ENCODE data around the gene NR2E1. TPM values are rescaled to one million over a fixed set of nuclear protein-coding genes. Genes with fewer than 3 reads are reported as not detected.
A peak's percentile ranks its signal among the peaks of the same experiment; 100 is the strongest.

The NR2E1 gene
- polyA plus RNA-seq, 1 donor from 2014 or later = not detected

DNA sequence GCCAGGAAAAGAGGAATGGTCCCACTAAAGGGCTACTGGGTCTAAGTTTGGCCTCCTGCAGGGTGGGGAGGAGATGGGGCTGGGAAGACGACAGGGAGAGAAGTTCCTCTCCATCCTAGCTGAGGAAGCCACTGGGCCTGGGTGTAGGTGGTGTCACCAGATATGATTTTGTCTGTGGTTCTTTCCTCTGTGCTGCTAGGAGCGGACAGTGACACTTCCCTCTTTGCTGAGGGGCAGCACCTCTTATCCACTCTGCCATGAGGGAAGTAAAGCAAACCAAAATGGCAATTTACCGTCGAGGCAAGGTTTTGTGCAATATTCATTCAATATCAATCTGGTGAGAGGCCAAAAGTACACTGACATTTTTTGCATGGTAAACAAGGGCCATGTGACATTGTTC, 33.0 kb upstream of the NR2E1 start:
- Mint-ChIP-seq H3K4me3 (peak overlapping the region in 2 of 4 donors; percentile 4 to 94), H3K36me3 (no peaks in the 10 kb centered on the region), H3K27me3 (peaks cover 62% of the 10 kb centered on the region), H3K27ac (no peak overlapping the region), H3K9me3 (no peaks in the 10 kb centered on the region), H3K4me1 (peaks cover 6 to 12% (median 10%) of the 10 kb centered on the region in 3 donors)

DNA sequence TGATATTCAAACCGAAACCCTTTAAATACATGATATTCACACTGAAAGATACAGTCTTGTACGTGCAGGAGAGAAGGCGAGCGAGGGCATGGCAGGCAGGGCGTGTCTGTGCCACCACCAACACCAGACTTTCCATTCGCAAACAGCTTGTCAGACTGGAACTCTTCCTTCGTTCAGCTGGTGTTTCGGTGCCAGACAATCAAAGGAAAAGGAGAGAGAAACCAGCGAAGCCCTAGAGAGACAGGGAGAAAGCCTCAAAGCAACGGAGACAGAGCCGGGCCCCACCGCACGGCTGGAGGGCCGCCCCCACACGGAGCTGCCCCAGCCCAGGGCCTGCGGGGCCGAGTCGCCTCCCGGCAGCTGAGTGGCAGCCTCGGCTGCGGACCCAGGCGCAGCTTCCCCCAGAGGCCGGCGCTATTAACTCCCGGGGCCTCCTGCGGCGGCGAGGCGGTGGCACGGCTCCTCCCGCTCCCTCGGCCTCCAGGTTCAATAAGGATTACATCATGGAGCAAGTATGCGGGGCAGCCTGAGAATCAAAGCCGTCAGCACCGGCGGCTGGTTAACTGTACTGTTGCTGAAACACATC, 32.1 kb upstream of the NR2E1 start:
- H3K27ac Mint-ChIP-seq = no peak overlapping the region
- H3K9me3 Mint-ChIP-seq = no peaks in the 10 kb centered on the region
- H3K36me3 Mint-ChIP-seq = no peaks in the 10 kb centered on the region
- peaks cover 6 to 12% (median 10%) of the 10 kb centered on the region in 3 donors for H3K4me1 Mint-ChIP-seq
- H3K27me3 Mint-ChIP-seq = peaks cover 63% of the 10 kb centered on the region
- peak overlapping the region; percentile 21 to 94 (median 87) for H3K4me3 Mint-ChIP-seq

DNA sequence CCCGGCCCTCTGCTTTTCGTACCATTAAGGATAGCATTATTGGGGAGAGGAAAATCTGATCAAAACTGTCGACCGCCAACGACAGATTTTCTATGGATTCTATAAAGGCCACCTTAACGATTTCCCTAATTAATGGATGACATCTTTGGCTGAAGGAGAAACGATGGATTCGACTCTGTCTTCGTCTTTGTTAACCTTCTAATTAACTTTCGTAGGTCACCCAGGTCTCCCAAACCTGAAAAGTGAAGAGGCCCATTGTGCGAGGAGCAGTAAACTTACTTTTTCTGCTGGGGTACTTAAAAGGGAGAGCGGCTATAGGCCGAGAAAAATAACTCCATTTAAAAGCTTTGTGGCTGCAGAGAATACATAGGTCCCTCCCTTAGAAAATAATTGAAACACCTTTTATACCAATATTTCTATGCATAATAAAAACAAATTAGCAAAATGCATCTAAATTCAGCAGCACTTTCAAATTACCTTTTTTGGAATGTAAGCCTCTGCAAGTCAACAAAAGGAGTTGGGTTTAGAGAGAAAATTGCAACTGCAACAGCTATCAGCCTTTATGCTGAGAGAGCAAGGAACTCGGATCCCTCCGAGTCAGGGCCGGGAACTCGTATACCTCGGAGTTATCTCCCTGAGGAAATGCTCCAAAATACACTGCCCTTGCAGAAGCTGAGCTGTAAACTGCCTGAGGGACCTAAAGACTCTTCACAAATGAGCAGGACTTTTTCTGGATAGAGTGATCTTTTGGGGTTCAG, 31.4 kb upstream of the NR2E1 start:
- Mint-ChIP-seq H3K27me3 (peaks cover 59% of the 10 kb centered on the region), H3K4me1 (peaks cover 6 to 12% (median 10%) of the 10 kb centered on the region in 3 donors), H3K9me3 (no peaks in the 10 kb centered on the region)

DNA sequence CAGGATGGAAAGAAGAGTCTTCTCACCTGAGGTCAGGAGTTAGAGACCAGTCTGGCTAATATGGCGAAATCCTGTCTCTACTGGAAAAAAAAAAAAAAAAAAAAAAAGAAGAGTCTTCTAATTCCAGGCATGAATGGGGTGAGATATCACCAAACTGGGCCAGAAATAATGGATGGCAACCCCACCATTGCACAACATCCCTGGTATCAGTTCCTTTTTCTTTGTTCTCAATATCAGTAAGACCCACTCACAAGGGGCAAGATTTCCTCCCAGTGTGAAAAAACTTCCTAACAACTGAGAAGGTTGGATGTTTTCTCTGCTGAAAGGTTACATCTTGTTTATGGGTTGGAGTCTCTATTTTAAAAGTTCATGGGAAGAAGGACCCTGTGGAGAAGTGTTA, 23.6 kb upstream of the NR2E1 start:
- peaks cover 17% of the 10 kb centered on the region for H3K27me3 Mint-ChIP-seq
- H3K4me1 Mint-ChIP-seq = peaks cover 4 to 7% (median 6%) of the 10 kb centered on the region in 3 donors
- H3K9me3 Mint-ChIP-seq = no peaks in the 10 kb centered on the region
- no peaks in the 10 kb centered on the region for H3K36me3 Mint-ChIP-seq
- H3K4me3 Mint-ChIP-seq = no peak overlapping the region
- peak overlapping the region in 2 of 3 donors; percentile 6 to 8 for H3K27ac Mint-ChIP-seq

More for the DNA sequence above, 31.4 kb upstream of the NR2E1 start:
- H3K27ac Mint-ChIP-seq = no peak overlapping the region
- no peaks in the 10 kb centered on the region for H3K36me3 Mint-ChIP-seq
- peak overlapping the region in 1 of 4 donors; percentile 94 for H3K4me3 Mint-ChIP-seq

DNA sequence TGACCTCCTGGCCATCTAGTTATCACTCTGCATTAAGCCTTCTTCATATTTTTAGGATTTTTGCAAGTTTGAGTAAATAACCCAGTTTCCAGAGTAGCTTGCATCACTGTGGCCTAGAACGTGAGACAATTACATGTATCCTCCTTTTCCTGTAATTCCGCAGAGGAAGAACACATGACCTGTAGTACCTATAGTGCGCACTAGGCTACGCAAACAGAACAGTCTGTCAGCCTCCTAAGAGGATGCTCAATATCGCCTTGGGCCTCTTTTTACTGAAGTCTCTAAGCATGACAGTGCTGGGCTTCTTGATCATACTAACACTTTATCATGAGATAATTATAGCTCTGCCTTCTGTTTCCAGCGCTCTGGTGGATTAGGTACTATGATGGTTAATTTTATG, 20.2 kb upstream of the NR2E1 start:
- Mint-ChIP-seq H3K4me1 (peaks cover 4 to 7% (median 6%) of the 10 kb centered on the region in 3 donors), H3K4me3 (no peak overlapping the region), H3K27ac (no peak overlapping the region), H3K27me3 (peaks cover 22% of the 10 kb centered on the region), H3K9me3 (peaks cover 0 to 3% (median 0%) of the 10 kb centered on the region in 3 donors), H3K36me3 (no peaks in the 10 kb centered on the region)

DNA sequence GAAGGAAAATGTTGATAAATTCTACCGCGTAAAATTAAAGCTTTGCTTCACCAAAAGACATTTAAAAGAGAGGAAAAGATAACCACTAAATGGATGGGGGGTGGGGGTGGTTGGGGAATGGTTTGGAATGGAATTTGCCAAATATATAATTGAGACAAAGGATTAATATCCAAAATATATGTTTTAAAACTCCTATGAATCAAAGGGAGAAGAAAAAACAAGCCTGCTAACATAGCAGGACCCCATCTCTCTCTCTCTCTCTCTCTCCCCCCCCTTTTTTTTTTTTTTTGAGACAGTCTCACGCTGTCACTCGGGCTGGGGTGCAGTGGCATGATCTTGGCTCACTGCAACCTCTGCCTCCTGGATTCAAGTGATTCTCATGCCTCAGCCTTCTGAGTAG, 13.4 kb upstream of the NR2E1 start:
- peaks cover 3 to 5% (median 4%) of the 10 kb centered on the region in 3 donors for H3K4me1 Mint-ChIP-seq
- H3K27me3 Mint-ChIP-seq = peaks cover 43% of the 10 kb centered on the region
- no peak overlapping the region for H3K4me3 Mint-ChIP-seq
- H3K9me3 Mint-ChIP-seq = peaks cover 0 to 3% (median 0%) of the 10 kb centered on the region in 3 donors
- no peak overlapping the region for H3K27ac Mint-ChIP-seq
- no peaks in the 10 kb centered on the region for H3K36me3 Mint-ChIP-seq

DNA sequence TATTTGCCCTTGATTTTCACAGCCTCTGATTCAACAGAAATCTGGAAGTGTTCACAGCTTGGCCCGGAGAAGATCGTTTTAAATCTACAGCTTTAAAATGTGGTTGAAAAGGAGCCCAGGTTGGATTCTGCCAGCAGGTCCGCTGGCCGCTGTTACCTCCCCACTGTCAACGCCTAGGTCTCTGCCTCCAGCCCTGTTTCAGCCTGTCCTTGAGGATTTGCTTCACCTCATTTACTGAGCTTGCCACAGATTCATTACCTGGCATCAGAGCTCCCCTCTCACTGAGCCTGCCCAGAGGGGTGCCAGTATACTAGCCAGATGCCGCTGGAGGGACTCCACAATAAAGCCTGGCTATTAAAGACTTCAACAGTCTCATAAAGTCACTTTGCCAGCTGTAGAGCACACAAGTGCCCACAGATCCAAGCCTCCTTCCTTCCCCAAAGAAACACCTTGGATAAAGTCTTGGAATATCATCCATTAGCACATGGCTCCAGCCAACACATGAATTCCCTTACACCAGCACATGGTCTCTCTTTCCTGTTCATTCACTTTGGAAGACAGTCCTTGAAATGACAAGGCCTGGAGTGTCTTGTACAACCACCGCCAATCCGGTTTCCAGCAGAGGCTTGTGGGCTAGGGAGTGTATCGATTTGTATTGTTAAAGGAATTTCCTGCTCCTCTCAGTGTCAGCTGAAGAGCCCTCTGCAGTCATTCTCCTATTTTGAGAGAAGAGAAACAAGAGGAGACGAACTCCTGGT, 9.5 kb upstream of the NR2E1 start:
- H3K4me1 Mint-ChIP-seq = peaks cover 7 to 11% (median 10%) of the 10 kb centered on the region in 3 donors
- H3K36me3 Mint-ChIP-seq = peaks cover 2% of the 10 kb centered on the region
- H3K9me3 Mint-ChIP-seq = peaks cover 0 to 5% (median 0%) of the 10 kb centered on the region in 3 donors
- H3K27ac Mint-ChIP-seq = peak overlapping the region in 2 of 3 donors; percentile 57 to 70
- H3K27me3 Mint-ChIP-seq = peaks cover 62% of the 10 kb centered on the region
- H3K4me3 Mint-ChIP-seq = peak overlapping the region; percentile 66 to 81 (median 68)

DNA sequence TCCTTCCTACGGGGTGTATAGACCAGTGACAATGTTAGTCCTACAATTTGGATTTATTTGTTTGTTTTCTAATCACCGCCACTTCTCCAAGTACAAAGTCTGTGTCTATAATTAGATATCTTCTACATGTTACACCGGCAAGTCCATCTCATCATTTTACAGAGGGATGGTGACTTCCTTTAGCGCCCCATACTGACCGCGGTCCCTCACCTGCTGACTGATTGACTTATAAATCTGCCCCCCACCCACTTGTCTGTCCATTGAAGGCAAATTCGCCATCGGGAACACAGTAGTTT, 8.9 kb upstream of the NR2E1 start:
- Mint-ChIP-seq H3K9me3 (peaks cover 0 to 5% (median 0%) of the 10 kb centered on the region in 3 donors), H3K27ac (peak overlapping the region in 2 of 3 donors; percentile 57 to 70), H3K36me3 (peaks cover 2% of the 10 kb centered on the region), H3K4me1 (peaks cover 7 to 11% (median 10%) of the 10 kb centered on the region in 3 donors), H3K27me3 (peaks cover 68% of the 10 kb centered on the region), H3K4me3 (peak overlapping the region; percentile 66 to 81 (median 68))

DNA sequence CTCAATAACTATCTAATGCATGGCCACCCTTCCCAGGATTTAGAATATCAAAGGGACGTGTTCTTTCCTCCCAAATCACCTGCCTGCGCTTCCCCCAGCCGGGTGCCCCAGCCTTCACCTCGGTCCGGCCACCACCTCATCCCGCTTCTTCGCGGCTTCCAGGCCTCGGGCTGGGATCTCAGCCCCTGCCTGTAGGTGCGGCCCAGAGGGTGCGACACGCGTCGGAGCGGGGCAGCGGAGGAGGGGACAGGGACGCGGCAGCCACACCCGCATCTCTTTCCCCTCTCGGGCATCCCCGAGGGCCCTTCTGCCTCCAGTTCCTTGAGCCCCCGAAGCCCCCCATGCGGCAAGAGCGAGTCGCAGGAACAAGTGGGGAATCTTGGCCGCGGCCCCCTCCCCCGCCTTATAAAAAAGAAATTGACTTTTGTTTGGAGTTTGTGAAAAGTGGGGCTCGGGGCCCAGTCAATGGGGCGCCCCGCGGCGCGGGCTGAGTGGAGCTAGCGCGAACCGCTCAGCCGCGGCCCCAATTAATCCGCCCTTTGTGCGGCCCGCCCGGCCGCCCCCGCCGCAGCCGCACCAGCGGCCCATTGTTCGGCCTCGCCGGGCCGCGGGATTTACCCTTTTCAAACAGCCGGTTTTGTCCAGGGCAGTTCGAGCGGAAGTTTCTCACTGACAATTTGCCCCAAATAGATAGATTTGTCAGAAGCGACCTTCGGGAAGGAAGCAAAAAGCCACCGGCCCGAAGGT, 8.4 kb upstream of the NR2E1 start:
- peaks cover 2% of the 10 kb centered on the region for H3K36me3 Mint-ChIP-seq
- peak overlapping the region; percentile 66 to 91 (median 75) for H3K4me3 Mint-ChIP-seq
- peak overlapping the region in 2 of 3 donors; percentile 57 to 93 for H3K27ac Mint-ChIP-seq
- peaks cover 73% of the 10 kb centered on the region for H3K27me3 Mint-ChIP-seq
- H3K9me3 Mint-ChIP-seq = peaks cover 0 to 5% (median 0%) of the 10 kb centered on the region in 3 donors
- H3K4me1 Mint-ChIP-seq = peaks cover 7 to 11% (median 10%) of the 10 kb centered on the region in 3 donors

DNA sequence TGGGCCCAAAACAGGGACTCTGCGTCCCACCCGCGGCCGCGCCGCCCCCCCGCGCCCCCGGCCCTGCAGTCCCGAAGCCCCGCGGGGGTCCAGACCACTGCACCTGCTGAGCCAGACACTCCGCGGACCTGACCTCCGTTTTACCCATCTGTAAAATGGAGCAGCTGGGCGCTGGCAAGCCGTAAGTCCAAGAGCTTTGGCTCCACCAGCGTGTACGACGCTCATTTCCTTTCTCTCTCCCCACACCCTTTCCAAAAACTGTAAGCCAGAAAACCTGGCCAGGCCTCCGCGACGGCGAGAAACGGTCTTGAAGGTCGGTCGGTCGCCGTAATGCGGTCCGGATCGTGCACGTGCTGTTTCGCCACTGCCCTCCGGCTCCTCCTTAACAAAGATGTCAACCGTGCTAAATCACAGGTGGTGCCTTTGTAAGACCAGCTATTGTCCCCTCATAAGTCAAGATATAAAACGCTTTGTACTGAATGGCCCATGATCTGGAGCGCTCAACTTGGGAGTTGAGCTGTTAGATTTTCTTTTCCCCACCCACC, 7.8 kb upstream of the NR2E1 start:
- H3K4me1 Mint-ChIP-seq = peaks cover 7 to 11% (median 10%) of the 10 kb centered on the region in 3 donors
- peaks cover 2% of the 10 kb centered on the region for H3K36me3 Mint-ChIP-seq
- H3K9me3 Mint-ChIP-seq = peaks cover 0 to 5% (median 0%) of the 10 kb centered on the region in 3 donors
- H3K27me3 Mint-ChIP-seq = peaks cover 79% of the 10 kb centered on the region
- peak overlapping the region; percentile 6 to 93 (median 86) for H3K27ac Mint-ChIP-seq
- H3K4me3 Mint-ChIP-seq = peak overlapping the region; percentile 71 to 92 (median 86)

DNA sequence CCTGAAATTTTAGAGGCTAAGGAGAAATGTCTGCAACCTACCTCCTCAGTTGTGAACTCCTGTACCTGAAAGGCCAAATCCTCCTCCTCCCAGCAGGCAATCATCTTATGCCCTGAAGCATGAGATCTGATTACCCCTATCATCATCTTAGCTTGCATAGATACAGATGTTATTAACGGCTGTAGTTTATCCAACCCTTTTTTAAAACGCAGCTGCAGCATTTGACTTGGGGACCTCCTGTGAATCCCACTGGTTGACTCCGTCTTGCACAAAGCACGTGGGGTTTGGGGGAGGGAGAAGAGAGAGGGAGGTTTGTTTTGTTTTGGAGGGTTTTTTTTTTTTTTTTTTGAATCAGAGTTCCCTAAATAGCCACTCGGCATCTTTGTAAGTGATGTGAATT, 5.8 kb upstream of the NR2E1 start:
- peak overlapping the region in 1 of 4 donors; percentile 4 for H3K4me3 Mint-ChIP-seq
- H3K9me3 Mint-ChIP-seq = peaks cover 0 to 10% (median 0%) of the 10 kb centered on the region in 3 donors
- peaks cover 10 to 18% (median 17%) of the 10 kb centered on the region in 3 donors for H3K4me1 Mint-ChIP-seq
- peaks cover 2% of the 10 kb centered on the region for H3K36me3 Mint-ChIP-seq
- H3K27ac Mint-ChIP-seq = peak overlapping the region in 1 of 3 donors; percentile 93
- H3K27me3 Mint-ChIP-seq = peaks cover 86% of the 10 kb centered on the region

DNA sequence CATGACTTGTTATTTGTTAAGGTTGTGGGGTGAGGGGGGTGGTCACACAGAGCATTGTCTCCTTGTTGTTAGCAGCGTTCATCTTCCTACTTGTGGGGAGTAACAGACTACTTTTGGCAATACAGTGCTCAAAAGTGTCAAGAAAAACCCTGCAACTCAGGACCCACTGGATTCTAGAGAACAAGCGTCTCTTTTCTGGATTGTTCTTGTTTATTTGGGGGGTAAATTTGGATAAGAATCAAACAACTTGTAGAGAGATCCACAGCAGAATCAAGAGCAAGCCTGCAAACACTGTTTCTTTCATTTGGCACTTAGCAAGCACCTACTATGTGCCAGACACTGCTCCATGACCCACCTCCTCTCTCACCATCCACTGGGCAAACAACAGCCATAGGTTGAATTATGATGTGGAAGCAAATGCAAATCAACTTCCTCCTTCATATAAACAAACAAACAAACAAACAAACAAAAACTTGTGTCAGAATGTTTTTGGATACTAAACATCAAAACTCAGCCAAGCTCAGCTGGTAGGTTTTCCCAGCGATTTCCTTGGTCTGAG, 4.0 kb upstream of the NR2E1 start:
- peak overlapping the region in 2 of 3 donors; percentile 5 to 93 for H3K27ac Mint-ChIP-seq
- H3K36me3 Mint-ChIP-seq = peaks cover 5% of the 10 kb centered on the region
- H3K9me3 Mint-ChIP-seq = peaks cover 0 to 15% (median 3%) of the 10 kb centered on the region in 3 donors
- peak overlapping the region in 1 of 4 donors; percentile 53 for H3K4me3 Mint-ChIP-seq
- peaks cover 12 to 25% (median 24%) of the 10 kb centered on the region in 3 donors for H3K4me1 Mint-ChIP-seq
- H3K27me3 Mint-ChIP-seq = peaks cover 88% of the 10 kb centered on the region

DNA sequence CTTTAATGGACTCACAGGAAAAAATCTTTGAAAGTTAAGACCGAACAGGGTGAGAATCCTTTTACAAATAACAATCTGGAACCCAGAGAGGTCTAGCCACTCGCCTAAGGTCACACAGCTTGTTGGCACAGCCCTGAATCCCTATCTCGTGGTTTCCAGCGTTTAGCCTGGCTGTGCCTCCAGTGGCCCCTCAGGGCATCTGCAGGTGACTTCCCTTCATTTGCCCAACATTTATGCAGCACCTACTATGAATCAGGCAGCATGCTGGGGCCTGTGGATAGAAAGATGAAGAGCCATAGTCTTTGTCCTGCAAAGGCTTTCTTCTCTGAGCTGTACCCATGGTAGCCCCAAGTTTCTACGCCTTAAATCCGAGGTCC, 2.6 kb upstream of the NR2E1 start:
- Mint-ChIP-seq H3K9me3 (peaks cover 0 to 12% (median 3%) of the 10 kb centered on the region in 3 donors), H3K27ac (peak overlapping the region; percentile 90 to 94 (median 93))

More for the DNA sequence above, 2.6 kb upstream of the NR2E1 start:
- Mint-ChIP-seq H3K36me3 (peaks cover 5% of the 10 kb centered on the region), H3K4me1 (peaks cover 18 to 31% (median 25%) of the 10 kb centered on the region in 3 donors), H3K27me3 (peaks cover 92% of the 10 kb centered on the region), H3K4me3 (peak overlapping the region in 1 of 4 donors; percentile 85)
